GM12865 (cell line): ENCODE data around the gene NCAM1.

Source experiments
- DNase-seq: peaks from one replicate; pipeline ENCODE4 v3.0.0; 2010; ENCODE audit warnings: low read depth
- H3K4me3 ChIP-seq: 2 replicates; pipeline ENCODE4 v1.5.1; 2011; ENCODE audit warnings: mild to moderate bottlenecking, low read depth, low read length, control low read depth
- TF ChIP-seq, protein P1 (sequence below): IDR thresholded peaks from 2 replicates; pipeline ENCODE4 v1.5.1; 2011; ENCODE audit warnings: low read length, control low read depth, low read depth, inconsistent platforms; ENCODE audit not compliant: insufficient read depth; ENCODE audit errors: missing control alignments

The NCAM1 gene

DNA sequence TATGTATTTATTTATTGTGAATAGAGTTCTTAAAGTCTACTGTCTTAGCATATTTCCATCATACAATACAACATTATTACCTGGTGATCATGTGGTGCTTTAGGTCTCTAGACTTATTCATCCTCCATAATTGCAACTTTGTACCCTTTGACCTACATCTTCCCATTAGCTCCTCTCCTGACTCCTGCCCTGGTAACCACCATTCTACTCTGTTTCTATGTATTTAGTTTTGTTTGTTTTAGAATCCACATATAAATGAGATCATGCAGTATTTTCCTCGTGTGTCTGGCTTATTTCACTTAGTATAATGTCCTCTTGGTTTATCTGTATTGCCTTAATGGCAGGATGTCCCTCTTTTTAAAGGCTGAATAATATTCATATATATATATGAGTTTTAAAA, 22.7 kb downstream of the NCAM1 start:
- TF ChIP-seq, protein P1, sequence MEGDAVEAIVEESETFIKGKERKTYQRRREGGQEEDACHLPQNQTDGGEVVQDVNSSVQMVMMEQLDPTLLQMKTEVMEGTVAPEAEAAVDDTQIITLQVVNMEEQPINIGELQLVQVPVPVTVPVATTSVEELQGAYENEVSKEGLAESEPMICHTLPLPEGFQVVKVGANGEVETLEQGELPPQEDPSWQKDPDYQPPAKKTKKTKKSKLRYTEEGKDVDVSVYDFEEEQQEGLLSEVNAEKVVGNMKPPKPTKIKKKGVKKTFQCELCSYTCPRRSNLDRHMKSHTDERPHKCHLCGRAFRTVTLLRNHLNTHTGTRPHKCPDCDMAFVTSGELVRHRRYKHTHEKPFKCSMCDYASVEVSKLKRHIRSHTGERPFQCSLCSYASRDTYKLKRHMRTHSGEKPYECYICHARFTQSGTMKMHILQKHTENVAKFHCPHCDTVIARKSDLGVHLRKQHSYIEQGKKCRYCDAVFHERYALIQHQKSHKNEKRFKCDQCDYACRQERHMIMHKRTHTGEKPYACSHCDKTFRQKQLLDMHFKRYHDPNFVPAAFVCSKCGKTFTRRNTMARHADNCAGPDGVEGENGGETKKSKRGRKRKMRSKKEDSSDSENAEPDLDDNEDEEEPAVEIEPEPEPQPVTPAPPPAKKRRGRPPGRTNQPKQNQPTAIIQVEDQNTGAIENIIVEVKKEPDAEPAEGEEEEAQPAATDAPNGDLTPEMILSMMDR = no peak
- DNase-seq = no peak
- H3K4me3 ChIP-seq = no peak overlapping the region

- TF ChIP-seq, protein P1 = no peak
- no peak overlapping the region for H3K4me3 ChIP-seq
Observed at GRCh38 chr11:112989198-112989597, 28.0 kb downstream of the NCAM1 start.

GRCh38 chr11:112993808-112994207, 32.6 kb downstream of the NCAM1 start:
- no peak overlapping the region for H3K4me3 ChIP-seq
- DNase-seq = no peak
- TF ChIP-seq, protein P1 = no peak

More at GRCh38 chr11:112989198-112989597, 28.0 kb downstream of the NCAM1 start:
- no peak for DNase-seq

GRCh38 chr11:112995423-112996090, 34.3 kb downstream of the NCAM1 start:
- TF ChIP-seq, protein P1 = no peak
- DNase-seq = no peak
- no peak overlapping the region for H3K4me3 ChIP-seq

- no peak overlapping the region for H3K4me3 ChIP-seq
- TF ChIP-seq, protein P1 = no peak
- no peak for DNase-seq
Observed at GRCh38 chr11:112996994-112997393, 35.8 kb downstream of the NCAM1 start.

- TF ChIP-seq, protein P1 = no peak
- no peak overlapping the region for H3K4me3 ChIP-seq
- no peak for DNase-seq
Observed at GRCh38 chr11:112997857-112998466, 36.7 kb downstream of the NCAM1 start.
